ENCODE data around the gene TCL1B.
"Not testable (repeated sequence)": the region's sequence is repeated elsewhere in the genome, so short reads cannot be mapped to it uniquely, and the experiment has no call there.

Gene TCL1B, protein sequence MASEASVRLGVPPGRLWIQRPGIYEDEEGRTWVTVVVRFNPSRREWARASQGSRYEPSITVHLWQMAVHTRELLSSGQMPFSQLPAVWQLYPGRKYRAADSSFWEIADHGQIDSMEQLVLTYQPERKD

DNA sequence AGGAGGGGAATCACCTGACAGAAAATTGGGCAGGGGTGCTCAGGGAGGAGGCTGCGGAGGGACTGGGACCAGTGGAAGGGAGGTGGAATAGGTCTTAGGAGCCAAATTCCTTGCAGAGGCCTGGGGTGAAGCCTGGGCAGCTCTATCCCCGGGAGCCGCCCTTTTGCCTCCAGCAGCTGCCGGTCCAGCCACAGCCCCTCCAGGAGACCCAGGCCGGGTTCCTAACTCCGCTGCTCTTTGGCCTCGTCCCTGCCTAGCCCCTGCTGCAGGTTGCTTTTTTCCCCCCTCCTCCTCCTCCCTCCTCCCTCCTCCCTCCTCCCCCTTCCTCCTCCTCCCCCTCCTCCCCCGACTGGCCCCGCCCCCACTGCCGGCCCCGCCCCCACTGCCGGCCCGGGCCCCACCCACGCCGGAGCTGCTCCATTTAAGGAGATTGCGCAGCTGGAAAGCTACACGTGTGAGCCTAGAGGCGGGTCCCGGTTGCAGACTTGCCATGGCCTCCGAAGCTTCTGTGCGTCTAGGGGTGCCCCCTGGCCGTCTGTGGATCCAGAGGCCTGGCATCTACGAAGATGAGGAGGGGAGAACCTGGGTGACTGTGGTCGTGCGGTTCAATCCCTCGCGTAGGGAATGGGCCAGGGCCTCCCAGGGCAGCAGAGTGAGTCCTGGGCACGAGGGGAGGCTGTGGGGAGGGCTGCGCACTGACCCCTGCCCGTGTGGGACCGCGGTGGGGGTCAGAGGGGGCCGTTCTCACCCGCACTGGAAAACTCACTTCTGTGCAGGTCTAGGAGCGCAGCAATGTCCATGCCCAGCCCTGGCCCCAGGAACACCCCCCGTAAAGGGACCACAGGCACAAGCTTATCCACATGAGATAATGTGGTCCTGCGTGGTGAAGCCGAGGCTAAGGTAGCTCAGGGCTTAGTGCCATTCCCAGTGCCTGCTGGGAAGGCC is at the start of gene TCL1B:
Gene TCL1B (plus strand): TSS at position 449 of the 945 bp plus-strand sequence. CDS start 42 bp downstream, at position 491.
- no peak for DNase-seq

DNA sequence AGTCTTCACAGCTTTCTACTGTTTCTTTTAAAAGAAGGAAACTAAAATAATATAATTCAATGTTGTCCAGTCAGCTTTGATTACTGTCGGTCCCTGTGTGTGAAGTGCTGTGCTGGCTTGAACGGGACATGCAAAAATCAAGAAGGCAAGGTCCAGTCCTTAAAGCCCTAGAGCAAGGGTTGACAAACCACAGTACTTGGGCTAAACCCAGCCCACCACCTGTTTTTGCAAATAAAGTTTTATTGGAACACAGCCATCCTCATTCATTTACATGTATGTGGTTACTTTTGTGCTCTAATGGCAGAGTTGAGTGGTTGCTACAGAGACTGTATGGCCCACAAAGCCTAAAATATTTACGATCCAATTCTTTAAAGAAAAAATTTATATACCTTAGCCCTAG is 41.2 kb upstream of the TCL1B start:
- no peak for DNase-seq

DNA sequence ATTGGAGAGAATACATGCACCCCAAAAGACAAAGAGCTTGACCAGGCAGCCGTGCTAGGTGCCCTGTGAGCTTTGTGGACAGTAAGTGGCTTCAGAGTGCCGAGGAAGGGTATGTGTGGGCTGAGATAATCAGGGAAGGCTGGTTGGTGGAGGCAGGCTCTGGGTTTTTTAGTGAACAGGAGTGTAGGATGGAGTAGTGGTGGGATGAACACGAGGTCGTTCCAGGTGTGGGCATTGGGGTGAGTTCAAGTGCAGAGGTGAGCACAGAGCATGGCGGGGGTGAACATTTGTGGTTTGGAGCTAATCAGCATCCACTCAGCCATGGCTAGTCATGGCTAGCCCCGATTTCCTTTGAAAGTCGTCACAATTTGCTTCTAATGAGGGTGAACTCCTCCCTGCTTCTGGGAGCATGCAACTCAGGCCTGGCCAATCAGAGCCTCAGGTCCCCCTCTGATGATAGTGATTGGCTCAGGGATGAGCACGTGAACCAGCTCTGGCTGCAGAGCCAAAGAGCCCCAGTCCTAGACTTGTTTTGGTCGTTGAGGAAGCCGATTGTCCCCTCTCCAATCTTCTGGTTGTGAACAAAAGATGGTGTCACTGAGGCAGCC is 40.7 kb upstream of the TCL1B start:
- DNase-seq = no peak

DNA sequence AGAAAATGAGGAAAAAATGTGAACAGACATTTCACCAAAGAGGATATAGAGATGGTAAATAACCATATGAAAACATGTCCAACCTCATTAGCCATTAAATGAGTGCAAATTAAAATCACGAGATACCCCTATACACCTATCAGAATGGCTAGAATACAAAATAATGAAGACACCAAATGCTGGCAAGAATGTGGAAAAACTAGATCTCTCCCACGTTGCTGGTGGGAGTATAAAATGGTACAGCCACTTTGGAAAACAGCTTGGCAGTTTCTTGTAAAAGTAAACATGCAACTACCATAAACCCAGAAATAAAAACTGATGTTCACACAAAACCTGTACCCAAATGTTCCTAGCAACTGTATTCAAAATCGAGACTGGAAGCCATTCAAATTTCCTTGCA is 38.3 kb upstream of the TCL1B start:
- no peak for DNase-seq

DNA sequence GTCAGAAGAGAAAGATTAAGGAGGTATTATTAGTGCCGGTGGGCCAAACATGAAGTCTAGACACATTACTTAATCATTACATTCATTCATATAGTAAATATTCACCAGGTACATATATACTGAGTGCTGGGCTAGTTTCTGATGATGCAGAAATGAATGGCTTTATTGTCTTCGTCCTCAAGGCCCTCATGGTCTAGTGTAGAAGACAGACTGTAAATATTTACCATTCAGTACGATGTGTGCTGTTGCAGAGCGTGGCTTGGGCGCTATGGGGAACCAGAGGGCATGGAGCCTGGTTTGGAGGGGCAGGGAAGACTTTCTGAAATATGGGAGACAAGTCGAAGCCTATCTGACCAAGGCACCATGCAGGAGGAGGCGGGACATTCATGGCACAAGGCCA is 37.0 kb upstream of the TCL1B start:
- peak; percentile 45 for DNase-seq

DNA sequence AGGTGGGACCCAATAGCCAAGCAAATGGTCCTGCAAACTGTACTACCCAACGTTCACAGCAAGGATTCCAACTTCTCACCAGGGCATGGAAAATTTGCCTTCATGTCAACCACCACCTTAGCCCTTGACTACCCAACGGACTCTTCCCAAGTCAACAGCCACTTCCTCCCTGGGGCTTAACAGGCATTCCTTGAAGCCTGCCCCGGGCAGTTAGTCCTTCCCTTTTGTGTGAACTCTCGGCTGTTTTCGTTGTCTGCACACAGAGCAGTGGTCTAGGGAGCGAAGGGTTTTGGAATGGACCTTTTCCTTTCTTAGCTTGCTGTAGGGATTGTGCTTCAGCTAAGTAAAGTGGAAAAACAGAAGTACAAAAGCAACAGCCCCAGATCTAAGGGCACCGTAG is 35.2 kb upstream of the TCL1B start:
- no peak for DNase-seq

DNA sequence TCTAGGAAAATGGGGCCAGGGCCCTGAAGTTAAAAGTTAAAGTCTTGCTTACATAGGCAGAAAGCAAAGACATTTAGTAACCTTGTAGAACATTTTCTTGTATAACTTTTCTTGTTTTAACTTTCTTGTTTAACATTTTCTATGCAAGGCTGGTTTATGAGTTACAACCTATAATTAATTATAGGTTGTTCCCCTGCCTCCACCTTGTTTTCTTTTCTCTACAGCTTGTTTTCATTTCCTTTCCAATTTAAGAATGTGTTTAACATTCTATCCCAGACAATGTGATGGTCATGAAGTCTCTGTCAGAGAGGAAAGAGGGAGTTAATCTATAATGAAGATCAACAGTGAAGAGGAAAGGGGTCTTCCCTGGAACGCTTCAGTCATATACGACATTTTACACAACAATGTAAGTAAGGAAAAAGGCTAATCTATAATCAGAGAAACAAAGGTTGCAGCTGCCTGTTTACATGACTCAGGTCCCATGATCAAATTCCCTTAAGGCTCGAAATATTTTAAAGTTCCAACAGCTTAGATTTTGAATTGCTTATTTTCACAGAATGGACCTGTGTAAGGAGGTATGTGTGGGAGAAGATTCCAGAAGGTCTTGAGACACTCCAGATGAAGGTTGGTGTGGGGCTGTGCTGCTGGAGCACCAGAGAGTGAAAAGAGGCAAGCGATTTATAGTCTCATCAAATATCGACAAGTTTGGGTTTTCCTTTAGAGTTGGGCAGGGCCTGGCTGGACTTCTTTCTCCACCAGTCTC is 34.2 kb upstream of the TCL1B start:
- no peak for DNase-seq

DNA sequence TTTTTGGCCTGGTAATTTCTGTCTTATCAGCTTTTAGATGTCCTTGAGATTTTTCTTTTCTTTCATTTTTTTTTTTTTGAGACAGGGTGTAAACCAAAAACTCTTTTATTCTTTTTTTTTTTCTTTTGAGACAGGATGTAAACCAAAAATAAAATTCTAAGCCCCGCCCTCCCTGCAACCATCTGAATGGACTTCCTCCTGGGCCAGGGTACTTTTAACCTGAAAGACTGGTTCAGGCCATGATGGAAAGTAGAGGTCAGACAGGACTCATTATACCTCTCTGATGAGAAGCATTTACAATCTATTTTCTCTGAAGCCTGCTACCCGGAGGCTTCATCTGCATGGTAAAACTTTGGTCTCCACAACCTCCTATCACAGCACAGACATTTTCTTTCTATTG is 33.5 kb upstream of the TCL1B start:
- DNase-seq = no peak

DNA sequence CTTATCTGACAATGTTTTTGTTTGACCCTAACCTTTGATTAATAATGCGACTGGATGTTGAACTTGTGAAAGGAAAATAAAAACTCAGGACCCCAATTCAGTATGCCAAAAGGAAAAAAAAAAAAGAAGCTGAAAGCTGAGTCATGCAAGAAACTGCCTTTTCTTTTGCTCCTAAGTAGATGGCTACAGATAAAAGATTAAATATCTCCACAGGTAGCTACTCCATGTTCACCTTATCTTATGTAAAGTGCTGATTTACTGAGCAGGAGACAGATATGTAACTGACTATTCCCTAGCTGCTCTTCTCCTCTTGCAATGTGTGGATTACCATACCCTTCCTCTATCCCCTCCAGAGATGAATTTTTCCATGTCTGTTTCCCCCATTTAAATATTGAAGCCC is 30.8 kb upstream of the TCL1B start:
- DNase-seq = no peak

DNA sequence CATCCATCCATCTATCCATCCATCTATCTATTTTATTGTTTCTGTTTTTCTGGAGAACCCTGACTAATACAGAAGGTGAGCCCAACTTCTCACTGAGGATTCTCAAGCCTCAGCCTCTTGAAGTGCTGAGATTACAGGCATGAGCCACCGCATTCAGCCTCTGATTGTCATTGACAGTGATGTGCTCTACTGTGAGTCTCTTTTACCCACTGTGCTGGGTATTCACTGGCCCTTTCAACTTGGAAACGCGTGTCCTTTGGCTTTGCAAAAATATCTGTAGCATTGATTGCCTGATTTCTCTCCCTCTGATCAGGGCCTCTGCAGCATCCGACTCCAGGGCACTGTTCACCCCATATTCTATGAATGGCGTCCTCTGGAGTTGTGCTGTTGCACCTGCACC is 29.6 kb upstream of the TCL1B start:
- DNase-seq = no peak

DNA sequence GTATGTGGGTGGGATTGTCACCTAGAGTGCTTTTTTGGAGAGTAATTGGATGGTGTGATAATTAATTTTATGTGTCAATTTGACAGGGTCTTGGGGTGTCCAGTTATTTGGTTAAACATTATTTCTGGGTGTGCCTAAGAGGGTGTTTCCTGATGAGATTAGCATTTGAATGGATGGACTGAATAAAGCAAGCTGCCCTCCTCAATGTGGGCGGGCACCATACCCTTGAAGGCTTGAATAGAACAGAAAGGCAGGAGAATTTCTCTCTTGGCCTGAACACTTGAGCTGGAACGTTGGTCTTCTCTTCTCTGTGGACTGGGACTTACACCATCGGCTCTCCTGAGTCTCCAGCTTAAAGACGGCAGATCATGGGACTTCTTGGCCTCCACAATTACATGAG is 28.8 kb upstream of the TCL1B start:
- DNase-seq = no peak

DNA sequence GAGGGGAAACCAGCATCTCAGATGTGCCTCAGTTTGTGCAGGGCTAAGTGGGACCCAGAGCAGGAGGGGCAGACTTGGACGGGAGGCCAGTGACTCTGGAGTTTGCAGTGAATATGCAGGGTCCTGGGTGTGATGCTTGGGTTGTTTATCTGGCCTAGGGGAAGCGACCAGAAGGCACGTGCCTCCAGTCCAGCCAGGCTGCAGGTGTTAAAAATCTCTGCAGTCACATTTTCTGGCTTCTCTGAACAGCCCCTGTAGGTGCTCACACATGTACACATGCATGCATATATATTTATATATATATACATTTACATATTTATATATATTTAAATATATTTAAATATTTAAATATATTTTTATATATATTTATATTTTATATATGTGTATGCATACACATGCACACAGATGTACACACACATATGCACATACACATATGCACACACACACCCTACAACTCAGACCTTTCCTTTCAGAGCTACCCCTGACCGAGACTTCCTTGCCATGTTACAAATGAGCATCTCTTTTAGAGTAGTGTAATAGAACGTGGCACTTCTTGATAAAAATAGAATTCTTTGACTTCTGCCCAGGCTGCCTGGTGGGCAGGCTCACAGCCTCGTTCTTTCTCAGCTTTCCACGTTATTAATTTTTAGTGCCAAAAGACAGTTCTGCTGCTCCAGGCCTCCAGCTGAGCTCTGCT is 26.8 kb upstream of the TCL1B start:
- no peak for DNase-seq

DNA sequence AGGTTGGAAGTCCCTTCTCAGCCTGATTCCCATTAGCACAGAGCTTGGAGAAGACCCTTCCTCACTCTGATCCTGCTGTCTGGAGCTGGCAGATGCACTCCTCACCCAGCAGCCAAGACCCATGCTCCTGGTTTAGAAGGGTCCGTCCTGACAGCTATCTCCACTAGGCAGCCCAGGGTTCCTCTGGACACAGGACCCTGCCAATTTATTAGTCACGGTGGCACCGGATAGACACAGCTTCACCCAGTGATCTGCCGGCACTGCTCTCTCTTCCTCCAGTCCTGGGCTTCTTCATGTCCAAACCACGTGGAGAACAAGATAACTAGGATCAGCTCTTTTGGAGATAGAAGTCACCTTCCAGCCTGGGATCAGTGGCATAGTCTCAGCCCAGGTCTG is 26.2 kb upstream of the TCL1B start:
- no peak for DNase-seq

DNA sequence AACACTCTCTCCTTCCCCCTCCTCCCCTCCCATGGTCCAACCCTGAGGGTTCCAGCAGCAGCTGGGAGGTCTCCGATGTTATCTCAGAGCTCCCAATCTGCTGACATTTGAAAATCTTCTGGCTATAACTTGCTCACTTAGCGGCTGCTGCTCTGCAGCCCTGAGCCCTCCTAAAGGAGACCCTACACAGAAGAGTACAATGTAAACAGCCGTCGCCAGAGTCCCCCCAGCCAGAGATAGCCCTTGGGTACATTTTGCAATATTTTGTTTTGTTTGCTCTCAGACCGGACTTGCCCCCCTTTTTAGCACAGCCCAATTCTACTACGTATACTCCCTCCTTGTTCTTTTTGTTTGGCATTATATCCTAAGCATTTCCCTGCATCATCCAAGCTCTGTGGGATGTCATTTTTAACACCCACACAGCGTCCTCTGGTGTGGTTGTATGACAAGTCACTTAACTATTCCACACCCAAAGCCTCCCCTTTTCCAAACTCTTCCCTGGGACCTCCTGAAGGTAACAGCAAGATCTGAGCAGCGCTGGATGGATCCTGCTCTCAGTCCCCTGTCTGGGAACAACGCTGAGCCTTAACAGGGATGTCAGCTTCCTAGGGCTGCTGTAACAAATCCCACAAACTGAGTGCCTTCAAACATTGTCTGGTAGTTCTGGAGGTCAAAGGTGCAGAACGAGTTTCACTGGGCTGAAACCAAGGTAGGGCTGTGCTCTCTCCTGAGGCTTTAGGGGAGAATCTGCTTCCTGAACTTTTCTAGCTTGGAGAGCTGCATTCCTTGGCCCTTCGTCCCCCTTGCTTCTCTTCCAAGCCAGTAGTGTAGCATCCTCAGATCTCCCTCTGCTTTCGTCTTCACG is 25.3 kb upstream of the TCL1B start:
- no peak for DNase-seq

DNA sequence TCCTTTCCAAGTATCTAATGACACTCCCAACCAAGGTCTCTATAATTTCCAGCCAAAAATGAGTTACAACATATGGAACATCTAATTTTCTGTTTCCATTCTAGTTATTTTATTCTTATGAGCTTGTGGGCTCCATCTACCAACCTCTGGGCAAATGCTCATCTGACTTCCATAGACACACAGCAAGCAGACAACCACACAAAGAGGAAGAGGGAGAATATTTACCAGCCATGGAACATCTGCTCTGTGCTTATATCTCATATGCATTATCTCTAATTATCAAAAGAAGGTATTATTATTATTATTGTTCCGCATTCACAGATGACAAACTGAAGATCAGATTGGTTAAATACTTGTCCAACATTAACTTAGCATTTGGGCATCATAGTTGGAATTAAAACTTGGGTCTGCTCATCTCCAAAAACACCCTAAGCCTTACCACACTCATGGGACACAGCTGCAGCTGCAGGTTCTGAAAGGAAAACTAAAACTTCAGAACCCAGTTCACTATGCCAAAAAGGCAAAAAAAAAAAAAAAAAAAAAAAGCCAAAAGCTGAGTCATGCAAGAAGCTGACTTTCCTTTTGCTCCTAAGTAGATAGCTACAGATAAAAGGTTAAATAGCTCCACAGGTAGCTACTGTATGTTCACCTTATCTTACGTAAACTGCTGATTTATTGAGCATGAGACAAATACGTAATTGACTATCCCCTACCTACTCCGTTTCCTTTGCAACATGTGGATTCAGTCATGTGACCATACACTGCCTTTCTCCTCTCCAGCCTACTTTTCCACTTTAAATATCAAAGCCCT is 23.6 kb upstream of the TCL1B start:
- no peak for DNase-seq

DNA sequence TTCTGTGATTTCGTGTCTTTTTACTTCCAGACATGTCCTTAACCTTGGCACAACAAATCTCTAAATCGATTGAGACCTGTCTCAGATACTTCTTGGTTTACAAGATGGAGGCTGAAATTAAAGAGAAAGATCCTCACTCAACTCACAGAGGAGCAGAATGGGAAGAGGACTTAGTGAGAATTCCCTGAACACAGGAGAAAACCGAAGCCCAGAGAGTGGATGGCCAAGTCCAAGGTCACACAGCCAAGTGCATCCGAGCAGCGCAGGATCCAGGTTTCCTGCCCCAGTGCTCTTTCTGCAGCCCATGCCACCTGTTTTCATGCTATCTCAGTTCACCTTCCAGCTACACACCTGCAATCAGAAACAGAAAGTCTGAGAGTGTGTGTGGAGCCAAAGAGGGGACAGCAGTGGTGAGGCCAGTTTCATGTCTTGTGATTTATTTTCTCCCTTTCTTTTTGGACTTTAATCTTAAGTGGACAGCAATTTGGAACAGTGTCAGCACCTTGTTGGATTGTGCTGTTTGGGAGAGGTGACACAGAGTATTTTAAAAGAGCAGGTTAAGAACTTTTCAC is 22.9 kb upstream of the TCL1B start:
- DNase-seq = no peak

DNA sequence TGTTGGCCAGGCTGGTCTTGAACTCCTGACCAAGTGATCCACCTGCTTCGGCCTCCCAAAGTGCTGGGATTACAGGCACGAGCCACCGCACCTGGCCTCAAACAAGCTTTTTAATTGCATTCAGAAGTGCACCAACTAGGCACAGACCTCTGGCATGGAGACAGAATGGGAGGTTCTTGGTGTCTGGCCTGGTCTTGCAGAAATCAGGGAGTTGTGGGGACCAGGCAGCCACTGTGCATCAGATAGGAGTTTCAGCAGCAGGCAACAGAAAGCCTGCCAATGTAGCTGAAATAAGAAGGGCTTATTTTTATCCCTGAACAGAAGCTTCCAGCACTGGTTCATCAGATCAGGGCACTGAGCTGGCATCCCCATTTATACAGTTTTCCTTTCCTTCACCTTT is 22.2 kb upstream of the TCL1B start:
- no peak for DNase-seq

DNA sequence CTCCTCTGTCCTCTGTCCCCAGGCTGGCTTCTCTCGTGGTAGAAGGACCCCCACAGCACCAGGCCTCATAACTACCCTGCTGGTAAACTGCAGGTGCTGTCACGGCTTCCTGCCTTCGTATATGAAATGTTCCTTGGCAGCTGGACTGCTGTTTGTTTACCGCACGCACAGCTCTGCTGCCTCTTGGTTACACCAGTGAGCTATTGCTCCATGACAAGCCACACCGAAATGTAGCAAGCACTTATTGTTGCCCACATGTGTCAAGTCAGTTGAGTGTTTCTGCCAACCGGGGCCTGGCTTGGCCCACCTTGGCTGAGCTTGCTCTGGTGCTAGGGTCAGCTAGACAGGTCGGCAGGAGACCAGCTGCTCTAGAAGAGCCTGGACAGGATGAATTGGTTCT is 21.7 kb upstream of the TCL1B start:
- DNase-seq = no peak

DNA sequence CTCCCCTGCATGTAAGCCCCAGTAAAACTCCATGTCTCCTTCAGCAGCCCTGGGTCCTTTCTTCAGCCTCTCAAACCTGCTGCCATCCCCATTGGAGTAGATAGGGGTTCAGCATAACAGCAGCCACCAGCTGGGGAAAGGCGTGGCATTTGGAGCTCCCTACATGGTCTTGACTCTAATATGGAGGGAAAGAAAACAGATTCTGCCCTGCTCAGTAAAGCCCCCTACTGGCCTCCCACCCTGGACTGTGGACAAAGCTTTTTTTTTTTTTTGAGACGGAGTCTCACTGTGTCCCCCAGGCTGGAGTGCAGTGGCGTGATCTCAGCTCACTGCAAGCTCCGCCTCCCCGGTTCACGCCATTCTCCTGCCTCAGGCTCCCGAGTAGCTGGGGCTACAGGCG is 20.7 kb upstream of the TCL1B start:
- not testable (repeated sequence) for DNase-seq

DNA sequence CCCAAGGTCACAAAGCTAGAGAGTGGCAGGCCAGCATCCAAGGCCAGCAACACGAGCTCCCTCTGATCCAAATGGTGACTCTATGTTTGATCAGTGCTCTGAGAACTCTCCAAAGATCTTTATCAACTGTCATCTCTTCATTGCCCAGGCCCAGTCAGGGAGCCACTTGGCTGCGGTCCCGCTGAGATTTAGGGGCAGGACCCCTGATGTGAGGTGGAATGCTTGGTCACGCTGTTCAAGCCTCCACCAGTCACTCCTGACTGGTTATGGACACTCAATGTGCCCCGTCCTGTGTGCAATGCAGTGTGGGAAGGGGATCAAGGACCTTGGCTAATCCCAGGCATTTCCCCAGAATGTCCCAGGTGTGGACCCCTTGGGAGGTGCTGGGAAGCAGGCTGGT is 19.8 kb upstream of the TCL1B start:
- DNase-seq = no peak
